NCI-H187 (cell line): ENCODE data around the gene GAGE12D.
"Not testable (repeated sequence)": the region's sequence is repeated elsewhere in the genome, so short reads cannot be mapped to it uniquely, and the experiment has no call there.

Experiments used
- DNase-seq, 2 experiments: peaks; one replicate each; lab custom pipeline; 2025; lab: John Stamatoyannopoulos, UW

The GAGE12D gene, protein sequence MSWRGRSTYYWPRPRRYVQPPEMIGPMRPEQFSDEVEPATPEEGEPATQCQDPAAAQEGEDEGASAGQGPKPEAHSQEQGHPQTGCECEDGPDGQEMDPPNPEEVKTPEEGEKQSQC

DNA sequence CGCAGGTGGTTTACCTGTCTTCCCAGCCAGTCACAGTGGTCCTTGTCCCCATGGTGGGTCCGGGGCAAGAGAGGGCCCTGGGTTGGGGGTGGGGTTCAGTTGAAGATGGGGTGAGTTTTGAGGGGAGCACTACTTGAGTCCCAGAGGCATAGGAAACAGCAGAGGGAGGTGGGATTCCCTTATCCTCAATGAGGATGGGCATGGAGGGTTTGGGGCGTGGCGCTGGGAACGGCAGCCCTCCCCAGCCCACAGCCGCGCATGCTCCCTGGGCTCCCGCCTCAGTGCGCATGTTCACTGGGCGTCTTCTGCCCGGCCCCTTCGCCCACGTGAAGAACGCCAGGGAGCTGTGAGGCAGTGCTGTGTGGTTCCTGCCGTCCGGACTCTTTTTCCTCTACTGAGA, at the start of gene GAGE12D:
GAGE12D (plus strand) TSS at position 301 of the 400 bp plus-strand sequence. CDS start 1,155 bp downstream, outside the sequence.
- DNase-seq = not testable (repeated sequence)

DNA sequence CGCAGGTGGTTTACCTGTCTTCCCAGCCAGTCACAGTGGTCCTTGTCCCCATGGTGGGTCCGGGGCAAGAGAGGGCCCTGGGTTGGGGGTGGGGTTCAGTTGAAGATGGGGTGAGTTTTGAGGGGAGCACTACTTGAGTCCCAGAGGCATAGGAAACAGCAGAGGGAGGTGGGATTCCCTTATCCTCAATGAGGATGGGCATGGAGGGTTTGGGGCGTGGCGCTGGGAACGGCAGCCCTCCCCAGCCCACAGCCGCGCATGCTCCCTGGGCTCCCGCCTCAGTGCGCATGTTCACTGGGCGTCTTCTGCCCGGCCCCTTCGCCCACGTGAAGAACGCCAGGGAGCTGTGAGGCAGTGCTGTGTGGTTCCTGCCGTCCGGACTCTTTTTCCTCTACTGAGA, 9.7 kb upstream of the GAGE12D start, which contains the start of gene GAGE12C:
GAGE12C (plus strand) TSS at position 301 of the 400 bp plus-strand sequence. CDS start 1,155 bp downstream, outside the sequence.
- not testable (repeated sequence) for DNase-seq

DNA sequence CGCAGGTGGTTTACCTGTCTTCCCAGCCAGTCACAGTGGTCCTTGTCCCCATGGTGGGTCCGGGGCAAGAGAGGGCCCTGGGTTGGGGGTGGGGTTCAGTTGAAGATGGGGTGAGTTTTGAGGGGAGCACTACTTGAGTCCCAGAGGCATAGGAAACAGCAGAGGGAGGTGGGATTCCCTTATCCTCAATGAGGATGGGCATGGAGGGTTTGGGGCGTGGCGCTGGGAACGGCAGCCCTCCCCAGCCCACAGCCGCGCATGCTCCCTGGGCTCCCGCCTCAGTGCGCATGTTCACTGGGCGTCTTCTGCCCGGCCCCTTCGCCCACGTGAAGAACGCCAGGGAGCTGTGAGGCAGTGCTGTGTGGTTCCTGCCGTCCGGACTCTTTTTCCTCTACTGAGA, 9.5 kb downstream of the GAGE12D start, which contains the start of gene GAGE12E:
GAGE12E (plus strand) TSS at position 301 of the 400 bp plus-strand sequence. CDS start 1,155 bp downstream, outside the sequence.
- DNase-seq = not testable (repeated sequence)

DNA sequence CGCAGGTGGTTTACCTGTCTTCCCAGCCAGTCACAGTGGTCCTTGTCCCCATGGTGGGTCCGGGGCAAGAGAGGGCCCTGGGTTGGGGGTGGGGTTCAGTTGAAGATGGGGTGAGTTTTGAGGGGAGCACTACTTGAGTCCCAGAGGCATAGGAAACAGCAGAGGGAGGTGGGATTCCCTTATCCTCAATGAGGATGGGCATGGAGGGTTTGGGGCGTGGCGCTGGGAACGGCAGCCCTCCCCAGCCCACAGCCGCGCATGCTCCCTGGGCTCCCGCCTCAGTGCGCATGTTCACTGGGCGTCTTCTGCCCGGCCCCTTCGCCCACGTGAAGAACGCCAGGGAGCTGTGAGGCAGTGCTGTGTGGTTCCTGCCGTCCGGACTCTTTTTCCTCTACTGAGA, 19.0 kb downstream of the GAGE12D start, which contains the start of gene GAGE12F:
GAGE12F (plus strand) TSS at position 301 of the 400 bp plus-strand sequence. CDS start 1,155 bp downstream, outside the sequence.
- DNase-seq = not testable (repeated sequence)

GRCh38 chrX:49568728-49569127, 27.2 kb downstream of the GAGE12D start:
- not testable (repeated sequence) for DNase-seq

DNA sequence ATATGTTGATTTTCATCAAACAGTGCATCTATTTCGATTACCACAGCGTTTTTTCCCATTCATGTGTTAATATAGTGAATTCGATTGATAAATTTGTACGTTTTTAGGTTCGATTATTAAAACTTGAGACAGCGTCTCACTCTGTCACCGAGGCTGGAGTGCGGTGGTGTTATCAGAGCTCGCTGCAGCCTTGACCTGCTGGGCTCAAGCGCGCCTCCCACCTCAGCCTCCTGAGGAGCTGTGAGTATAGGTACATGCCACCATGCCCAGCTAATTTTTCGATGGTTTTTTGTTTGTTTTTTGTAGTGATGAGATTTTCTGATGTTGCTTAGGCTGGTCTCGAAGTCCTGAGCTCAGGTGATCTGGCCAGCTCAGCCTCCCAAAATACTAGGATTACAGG, 27.6 kb downstream of the GAGE12D start:
- DNase-seq = not testable (repeated sequence)

- DNase-seq = not testable (repeated sequence)
Measured at GRCh38 chrX:49570100-49570499, 28.6 kb downstream of the GAGE12D start, which contains the start of gene GAGE12G. Gene GAGE12G (plus strand): TSS chrX:49570400. CDS start chrX:49571555, 1,155 bp downstream.

GRCh38 chrX:49579649-49580048, 38.1 kb downstream of the GAGE12D start, which contains the start of gene GAGE12H:
Gene GAGE12H (plus strand): TSS chrX:49579949. CDS start chrX:49581104, 1,155 bp downstream.
- DNase-seq = not testable (repeated sequence)

DNA sequence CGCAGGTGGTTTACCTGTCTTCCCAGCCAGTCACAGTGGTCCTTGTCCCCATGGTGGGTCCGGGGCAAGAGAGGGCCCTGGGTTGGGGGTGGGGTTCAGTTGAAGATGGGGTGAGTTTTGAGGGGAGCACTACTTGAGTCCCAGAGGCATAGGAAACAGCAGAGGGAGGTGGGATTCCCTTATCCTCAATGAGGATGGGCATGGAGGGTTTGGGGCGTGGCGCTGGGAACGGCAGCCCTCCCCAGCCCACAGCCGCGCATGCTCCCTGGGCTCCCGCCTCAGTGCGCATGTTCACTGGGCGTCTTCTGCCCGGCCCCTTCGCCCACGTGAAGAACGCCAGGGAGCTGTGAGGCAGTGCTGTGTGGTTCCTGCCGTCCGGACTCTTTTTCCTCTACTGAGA, 47.7 kb downstream of the GAGE12D start, which contains the start of gene GAGE2A:
GAGE2A (plus strand) TSS at position 301 of the 400 bp plus-strand sequence. CDS start 1,155 bp downstream, outside the sequence.
- DNase-seq = not testable (repeated sequence)

DNA sequence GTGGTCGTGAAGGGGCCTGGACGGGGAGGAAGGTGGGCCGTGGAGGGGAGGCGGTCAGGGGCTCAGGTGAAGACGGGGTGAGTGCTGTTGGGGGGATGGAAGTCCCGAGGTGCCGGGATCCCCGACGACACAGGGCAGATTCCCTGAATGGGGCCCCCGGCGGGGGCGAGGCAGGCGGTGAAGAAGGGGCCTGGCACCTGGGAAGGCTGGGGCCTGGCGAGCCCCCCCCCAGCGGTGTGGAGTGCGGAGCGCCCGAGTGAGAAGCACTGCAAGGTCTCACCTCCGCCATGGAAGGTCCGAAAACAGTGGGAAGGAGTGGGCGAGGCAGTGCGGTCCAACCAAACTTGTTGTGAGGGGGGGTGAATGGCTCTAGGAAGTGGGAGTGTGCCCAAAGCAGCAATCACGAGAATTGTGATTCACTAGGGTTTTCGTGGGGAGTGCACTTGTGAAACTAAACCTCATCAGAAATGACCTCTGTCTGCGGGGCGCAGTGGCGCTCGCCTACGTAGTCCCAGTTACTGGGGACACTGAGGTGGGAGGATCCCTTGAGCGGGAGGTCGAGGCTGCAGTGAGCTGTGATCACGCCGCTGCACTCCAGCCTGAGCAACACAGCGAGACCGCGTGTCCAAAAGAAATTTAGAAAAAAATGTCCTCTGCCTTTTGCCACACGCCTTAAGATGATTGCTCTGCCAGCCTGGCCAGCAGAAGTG, 48.4 kb downstream of the GAGE12D start:
- DNase-seq = not testable (repeated sequence)

DNA sequence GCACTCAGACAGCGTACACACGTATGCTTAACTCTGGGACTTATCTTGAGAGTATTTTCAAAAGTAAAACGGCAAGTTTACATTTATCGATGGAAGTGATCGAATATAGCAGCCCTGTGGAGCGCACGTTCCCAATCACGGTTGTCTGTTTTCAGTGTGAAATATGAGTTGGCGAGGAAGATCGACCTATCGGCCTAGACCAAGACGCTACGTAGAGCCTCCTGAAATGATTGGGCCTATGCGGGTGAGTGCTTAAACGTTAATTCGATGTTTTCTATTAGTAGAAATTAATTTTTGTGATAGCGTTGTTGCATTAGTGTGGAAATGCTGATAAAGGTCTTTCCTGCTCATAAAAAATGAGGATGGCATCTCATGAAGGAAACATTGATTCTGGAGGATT, 49.0 kb downstream of the GAGE12D start:
- not testable (repeated sequence) for DNase-seq
